CD4-positive, alpha-beta T cell treated with Interleukin-6 for 4 hours (primary cell): ENCODE results near the gene MUC6.
"Not testable (repeated sequence)": the region's sequence is repeated elsewhere in the genome, so short reads cannot be mapped to it uniquely, and the experiment has no call there.

Experiments used
- DNase-seq: peaks from one replicate; pipeline ENCODE4 v3.0.0-alpha.2; 2020; ENCODE audit warnings: mixed read lengths

MUC6 gene

DNA sequence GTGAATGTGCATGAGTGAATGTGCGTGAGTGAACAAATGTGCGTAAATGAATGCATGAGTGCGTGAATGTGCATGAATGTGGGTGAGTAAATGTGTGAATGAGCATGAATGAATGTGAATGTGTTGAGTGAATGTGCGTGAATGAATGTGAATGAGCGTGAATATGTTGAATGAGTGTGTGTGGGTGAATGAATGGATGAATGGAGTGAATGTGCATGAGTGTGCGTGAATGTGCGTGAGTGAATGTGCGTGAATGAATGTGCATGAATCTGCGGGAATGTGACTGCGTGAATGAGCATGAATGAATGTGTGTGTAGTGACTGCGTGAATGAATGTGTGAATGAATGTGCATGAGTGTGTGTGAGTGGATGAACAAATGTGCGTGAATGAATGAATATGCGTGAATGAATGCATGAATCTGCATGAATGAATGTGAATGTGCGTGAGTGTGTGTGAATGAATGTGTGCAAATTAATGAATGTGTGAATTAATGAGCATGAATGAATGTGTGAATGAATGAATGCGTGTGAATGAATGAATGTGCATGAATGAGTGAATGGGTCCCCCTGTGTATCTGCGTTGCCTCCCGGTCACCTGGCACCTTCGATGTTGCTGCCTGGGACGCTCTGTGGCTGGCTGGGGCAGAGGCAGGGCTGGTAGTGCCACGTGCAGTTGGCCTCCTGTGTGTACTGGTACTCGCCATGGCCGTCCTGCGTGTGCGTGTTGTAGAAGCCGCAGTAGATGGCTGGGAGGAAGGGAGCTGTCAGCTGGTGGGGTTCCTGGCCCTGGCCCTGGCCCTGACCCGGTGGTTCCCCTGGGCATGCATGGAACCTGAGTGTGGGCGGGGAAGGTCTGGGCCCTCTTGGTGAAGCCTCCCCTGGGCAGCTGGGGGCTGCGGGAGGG lies 13.4 kb downstream of the MUC6 start:
- no peak for DNase-seq

DNA sequence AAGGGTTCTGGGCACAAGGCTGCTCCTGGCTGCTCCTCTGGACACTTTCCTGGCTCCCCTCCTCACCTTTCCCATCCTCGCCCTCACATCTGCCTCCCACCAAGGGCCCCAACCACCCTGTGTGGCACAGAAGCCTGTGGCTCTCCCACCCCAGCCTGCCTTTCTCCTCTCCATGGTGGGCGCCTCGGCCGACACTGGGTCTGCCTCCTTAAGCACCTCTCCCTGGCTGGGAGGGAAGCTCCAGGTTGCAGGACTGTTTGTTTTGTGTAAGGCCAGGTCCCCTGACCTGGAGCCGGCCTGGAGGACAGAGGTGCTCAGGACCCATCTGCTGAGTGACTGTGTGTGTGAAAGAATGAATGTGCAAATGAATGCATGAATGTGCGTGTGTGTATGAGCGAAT lies 14.1 kb downstream of the MUC6 start:
- no peak for DNase-seq

DNA sequence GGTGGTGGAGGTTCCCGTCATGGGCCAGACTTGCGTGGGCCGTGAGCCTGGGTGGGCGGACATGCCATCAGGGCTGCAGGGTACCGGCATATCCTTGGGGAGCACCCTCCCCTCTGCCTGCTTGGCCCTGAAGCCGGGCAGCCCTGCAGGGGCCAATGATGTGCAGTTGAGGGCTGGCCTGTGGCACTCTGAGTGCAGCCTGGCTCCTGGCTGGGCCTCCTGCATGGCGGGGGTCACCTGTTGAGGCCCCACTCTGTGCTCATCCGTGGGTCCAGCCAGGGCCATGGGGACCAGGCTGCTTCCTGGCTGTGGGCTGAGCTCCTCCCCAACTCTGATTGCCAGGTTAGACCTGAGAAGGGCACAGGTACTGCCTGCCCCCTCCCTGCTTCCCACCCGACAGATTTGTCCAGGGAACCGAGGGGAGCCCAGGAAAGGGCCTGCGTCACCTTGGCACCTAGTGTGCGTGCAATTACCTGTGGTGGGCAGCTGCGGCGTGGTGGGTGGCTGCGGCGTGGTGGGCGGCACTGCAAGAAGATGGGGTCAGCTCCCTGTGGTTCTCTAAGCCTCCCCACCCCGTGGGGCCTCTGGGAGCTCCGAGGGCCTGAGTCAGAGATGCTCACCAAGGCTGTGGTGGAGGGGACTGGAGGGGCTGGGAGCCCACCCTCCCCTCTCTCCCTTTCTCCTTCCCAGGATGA lies 16.2 kb downstream of the MUC6 start:
- DNase-seq, result no peak

DNA sequence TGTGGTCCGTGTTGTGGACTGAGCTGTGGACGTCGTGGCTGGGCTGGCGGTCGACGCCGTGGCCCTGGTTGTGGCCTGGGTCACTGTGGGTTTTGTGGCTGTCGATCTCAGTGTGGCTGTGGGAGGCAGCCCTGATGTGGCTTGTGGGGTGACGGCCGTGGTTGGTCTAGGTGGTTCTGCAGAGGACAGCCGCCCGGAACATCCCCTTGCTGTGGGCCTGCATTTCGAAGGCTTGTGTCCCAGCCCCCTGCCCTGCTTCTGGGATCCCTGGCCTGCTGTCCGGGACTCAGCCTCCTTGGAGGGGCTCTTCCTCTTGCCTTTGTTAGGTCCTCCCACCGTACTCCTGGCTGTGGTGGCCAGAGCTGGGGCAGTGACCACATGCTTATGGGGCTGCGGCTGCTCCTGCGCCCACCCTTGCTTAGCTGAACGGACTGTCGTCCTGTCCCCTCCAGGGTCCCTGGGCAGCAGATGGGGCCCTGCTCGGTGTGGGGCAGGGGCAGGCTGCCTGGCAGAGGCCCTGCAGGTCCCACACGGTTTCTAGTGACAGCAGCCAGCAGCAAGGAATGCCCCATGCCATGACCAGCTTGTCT lies 17.1 kb downstream of the MUC6 start:
- no peak for DNase-seq

DNA sequence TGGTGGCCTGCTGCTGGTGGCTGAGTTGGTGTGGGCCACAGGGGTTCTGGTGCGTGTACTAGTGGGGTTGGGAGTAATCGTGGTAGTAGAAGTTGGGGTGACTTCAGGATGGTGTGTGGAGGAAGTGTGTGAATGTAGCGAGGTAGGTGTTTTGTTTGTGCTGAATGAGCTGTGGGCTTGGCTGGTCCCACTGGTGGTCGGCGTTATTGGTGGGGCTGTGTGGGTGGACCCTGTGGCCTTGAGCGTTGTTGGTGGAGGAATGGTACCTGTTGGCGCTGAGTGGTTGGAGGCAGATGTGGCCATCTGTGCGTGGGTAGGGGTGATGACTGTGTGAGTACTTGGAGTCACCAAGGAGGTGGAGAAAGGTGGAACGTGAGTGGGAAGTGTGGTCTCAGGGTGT lies 18.4 kb downstream of the MUC6 start:
- DNase-seq, result no peak

DNA sequence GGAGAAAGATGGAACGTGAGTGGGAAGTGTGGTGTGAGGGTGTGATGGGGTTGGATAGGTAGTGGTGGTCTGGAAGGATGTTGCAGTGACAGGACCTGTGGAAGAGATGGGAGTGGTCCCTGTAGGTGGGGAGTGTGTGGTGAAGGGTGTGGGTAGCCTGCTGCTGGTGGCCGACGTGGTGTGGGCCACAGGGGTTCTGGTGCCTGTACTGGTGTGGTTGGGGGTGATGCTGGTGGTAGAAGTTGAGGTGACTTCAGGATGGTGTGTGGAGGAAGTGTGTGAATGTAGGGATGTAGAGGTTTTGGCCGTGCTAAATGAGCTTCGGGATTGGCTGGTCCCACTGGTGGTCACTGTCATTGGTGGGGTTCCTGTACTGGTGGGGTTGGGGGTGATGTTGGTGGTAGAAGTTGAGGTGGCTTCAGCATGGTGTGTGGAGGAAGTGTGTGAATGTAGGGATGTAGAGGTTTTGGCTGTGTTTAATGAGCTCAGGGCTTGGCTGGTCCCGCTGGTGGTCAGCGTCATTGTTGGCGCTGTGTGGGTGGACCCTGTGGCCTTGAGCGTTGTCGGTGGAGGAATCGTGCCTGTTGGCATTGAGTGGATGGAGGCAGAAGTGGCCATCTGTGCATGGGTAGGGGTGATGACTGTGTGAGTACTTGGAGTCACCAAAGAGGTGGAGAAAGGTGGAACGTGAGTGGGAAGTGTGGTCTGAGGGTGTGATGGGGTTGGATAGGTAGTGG lies 19.1 kb downstream of the MUC6 start:
- no peak for DNase-seq

DNA sequence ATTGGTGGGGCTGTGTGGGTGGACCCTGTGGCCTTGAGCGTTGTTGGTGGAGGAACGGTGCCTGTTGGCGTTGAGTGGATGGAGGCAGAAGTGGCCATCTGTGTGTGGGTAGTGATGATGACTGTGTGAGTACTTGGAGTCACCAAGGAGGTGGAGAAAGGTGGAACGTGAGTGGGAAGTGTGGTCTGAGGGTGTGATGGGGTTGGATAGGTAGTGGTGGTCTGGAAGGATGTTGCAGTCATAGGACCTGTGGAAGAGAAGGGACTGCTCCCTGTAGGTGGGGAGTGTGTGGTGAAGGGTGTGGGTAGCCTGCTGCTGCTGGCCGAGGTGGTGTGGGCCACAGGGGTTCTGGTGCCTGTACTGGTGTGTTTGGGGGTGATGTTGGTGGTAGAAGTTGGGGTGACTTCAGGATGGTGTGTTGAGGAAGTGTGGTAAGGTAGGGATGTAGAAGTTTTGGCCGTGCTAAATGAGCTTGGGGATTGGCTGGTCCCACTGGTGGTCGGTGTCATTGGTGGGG lies 19.9 kb downstream of the MUC6 start:
- DNase-seq, result not testable (repeated sequence)

DNA sequence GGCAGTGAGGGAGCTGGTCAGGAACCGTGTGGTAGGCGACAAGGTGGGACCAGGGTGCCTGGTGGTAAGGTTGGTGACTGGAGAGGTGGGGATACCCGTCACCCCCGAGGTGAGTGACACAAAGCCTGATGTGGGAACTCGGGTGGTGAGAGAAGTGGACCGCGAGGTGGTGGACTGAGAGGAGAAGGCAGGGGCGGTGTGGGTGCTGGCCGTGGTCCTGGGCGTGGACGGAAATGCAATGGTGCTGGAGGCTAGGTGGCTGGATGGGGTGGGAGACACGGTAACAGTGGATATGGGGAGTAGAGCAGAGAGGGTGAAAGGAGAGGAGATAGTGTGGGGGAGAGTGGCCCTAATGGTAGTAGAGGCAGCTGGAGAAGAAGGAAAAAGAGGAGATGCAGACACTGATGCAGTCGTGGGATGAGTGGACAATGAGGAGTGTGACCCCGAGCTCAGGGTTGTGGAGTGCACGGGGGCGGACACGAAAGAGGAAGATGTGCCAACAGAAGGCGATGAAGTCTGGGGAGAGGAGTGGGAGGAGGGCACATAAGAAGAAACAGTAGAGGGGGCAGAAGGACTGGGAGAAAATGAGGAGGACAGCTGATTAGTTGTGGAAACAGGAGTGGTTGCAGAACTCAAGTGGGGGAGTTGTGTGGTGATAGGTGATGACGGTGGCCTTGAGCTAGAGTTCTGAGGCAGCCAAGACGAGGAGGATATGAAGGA lies 20.5 kb downstream of the MUC6 start:
- no peak for DNase-seq

DNA sequence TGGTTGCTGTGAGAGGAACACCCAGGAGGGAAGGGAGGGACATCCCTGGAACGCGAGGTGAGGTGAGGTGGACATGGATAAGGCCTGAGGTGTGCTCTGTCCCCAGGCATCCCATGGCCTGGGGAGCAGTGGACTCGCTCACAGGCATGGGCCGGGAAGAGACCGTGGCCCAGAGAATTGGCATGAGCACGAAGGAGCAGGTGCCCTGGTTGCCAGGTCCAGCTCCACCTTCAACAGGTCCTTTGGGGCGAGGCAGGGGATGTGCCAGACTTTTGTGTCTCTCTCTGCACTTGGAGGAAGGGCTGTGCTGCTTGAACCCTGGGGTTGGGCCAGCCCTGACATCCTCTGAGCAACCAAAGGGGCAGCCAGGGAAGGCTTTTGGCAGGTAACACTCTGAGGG lies 21.5 kb downstream of the MUC6 start:
- DNase-seq, result no peak

DNA sequence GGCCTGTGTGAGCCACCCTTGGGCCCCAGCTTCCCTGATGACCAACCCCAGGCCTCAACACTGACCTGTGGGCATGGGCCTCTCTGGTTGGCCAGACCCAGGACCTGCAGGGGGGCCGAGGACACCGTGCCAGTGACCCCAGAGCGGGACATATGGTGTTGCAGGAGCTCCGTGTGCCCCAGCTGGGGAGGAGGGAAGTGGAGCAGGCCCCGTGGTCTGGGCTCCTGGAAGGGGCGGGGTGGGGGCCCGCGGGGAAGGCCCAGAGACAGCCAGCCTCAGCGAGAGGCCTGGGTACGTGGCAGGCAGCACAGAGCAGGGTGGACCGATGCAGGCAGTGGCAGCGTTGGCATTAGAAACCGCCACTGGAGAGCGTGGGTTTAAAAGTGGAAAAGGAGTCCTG lies 22.2 kb downstream of the MUC6 start:
- DNase-seq, result no peak

DNA sequence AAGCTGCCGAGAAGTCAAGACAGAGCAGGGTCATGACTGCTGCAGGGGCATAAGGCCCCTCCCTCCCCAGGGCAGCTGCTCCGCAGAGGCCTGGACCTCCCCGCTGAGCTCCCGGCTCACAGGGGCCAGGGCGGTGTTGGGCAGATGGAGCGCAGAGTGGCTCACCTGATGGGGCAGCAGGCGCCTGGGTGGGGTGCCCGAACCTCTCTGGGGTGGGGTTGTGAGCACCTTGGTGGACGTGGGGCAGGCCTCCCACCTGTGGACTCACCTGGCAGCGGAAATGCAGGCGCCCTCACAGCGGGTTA lies 22.9 kb downstream of the MUC6 start:
- DNase-seq, result no peak

DNA sequence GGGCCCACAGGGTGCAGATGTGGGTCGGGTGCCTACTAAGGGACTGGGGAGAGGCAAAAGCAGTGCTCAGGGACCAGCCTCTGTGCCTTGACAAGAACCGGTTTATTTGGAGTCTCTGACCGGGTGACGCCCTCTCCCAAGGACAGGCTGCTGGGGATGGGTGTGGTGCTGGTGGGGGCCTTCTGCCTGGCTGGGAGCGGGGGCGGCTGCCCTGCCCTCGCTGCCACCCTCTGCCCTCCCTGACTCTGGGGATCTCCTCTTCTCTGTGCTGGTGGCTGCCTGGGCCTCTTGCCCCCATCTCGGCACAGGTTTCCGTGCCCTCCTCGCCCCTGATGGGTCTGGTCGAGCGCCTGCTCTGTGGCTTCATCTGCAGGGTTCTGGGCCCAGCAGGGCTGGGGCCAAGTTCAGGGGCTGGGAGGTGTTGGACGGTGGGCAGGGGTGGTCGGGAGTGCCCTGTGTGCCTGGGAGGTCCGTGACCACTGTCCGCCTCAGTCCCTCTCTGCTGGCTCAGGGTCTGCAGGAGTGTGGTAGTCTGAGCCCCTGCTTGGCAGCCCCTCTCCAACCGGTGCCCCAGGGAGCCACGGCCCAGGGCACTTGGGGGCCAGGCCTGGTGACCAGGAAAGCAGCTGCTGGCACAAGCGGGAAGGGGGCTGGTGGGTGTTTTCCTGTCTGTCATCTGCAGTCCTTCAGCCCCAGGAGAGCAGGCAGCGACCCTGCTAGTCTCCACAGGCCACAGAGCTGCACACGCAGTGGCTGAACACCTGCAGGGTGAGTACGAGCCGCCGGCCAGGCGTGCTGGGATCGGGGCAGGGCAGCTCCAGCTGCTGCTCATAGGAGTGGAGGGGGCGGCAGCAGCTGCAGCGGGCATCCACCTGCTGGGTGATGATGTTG lies 23.5 kb downstream of the MUC6 start:
- DNase-seq, result no peak

DNA sequence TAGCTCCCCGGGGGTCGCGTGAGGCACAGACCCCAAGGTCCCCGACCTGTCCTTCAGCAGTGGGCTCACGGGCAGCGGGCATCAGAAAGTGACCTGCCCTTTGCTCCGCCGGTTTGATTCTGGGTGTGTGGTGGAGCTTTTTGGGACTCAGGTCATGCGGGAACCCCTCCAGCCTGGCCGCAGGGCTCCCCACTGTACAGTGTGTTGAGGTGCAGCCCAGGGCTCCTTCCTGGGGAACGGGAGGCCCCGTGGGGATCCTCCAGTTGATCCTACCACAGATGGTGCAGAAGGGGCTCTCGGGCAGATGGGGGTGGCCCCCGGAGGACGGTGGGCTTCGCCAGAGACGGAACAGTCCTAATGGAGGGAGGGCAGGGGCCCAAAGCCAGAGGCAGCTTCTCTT lies 24.2 kb downstream of the MUC6 start:
- no peak for DNase-seq

DNA sequence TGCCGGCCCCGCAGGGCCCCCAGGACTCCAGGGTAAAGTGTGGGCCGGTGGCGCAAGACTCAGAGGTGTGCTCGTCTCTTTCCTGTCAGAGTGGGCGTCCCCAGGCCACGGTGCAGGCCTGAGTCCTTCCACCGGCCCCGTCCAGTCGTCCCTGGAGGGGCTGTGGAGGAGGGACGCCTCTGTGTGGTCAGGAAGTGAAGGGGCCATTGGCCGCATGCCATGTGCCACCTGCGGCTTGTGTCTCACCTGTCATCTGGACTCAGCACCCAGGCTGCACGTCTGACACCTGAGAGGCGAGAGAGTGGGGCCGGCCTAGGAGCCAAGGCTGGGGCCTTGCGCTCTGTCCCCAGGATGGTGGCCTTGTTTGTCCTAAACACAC lies 25.2 kb downstream of the MUC6 start:
- DNase-seq, result no peak

DNA sequence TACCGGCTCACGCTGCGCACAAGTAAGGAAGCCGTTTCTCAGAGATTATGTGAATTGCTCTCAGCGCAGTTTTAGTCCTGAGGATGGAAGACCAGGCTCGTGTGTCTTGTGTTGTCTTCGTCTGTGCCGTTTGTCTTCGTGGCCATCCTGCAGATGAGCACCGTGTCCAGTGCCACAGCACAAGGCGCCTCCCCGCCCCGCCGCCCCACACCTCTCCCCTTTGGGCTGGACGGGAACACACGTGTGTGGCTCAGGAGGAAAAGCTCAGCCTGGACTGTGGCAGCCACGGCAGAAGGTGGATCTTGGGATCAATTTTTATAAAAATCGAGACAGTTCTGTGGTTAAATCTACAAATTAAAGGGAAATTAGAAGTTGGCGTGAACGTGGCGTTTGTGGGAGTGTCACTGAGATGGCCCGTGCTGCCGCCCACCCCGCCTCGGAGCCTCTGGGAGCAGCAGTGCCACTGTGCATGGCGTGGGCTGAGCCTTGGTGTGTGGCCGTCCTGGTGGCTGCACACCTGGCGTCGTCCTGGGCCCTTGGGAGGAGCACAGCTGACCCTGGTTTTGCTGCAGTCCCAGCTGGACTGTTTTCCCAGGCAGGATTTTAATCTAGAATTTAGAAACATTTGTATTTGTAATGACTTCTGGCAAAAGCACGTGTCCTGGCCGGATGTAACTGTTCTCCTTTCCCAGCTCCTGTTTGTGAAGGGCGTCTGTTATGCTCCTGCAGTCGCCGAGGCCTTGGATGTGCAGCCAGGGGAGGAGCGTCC lies 25.8 kb downstream of the MUC6 start:
- no peak for DNase-seq

DNA sequence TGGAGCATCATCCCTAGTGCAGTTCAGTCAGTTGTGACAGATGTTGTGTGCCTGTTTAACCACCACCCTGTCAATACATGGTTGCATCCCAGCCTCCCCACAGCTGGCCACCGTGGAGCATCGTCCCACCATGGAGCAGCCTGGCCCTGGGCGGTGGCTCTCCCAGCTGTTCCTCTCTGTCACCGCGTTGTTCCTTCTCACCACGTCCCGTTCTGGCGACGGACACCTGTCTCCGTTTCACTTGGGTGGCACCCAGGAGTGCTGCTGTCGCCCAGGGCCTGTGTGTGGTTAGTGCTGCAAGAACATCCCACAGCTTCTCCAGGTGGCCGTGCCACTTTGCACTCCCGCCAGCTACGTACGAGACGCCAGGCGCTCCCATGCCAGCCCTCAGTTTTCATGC lies 26.5 kb downstream of the MUC6 start:
- no peak for DNase-seq

DNA sequence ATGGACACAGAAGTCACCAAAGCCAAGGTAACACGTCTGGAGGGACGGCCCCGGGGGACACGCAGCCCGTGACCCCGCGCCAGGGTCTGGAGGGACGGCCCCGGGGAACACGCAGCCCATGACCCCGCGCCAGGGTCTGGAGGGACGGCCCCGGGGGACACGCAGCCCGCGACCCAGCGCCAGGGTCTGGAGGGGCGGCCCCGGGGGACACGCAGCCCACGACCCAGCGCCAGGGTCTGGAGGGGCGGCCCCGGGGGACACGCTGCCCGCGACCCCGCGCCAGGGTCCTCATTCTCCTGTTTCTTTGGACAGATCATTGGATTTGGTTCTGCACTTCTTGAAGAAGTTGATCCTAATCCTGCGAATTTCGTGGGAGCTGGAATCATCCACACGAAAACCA lies 27.1 kb downstream of the MUC6 start:
- DNase-seq, result no peak

DNA sequence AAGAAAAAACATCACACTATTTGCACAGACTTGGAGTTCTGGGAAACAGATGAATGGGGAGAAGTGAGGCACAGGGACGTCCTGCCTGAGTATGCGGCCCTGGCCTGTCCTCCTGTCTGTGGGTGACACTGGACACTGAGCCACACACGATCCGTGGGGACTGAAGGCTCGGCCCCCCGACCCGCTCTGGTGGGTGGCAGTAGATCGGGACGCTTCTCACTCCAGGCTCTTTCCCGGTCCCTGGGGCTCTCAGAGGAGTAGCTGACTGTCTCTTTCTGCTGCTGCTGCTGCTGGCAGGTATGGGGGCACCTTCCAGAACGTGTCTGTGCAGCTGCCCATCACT lies 27.7 kb downstream of the MUC6 start:
- DNase-seq, result no peak

DNA sequence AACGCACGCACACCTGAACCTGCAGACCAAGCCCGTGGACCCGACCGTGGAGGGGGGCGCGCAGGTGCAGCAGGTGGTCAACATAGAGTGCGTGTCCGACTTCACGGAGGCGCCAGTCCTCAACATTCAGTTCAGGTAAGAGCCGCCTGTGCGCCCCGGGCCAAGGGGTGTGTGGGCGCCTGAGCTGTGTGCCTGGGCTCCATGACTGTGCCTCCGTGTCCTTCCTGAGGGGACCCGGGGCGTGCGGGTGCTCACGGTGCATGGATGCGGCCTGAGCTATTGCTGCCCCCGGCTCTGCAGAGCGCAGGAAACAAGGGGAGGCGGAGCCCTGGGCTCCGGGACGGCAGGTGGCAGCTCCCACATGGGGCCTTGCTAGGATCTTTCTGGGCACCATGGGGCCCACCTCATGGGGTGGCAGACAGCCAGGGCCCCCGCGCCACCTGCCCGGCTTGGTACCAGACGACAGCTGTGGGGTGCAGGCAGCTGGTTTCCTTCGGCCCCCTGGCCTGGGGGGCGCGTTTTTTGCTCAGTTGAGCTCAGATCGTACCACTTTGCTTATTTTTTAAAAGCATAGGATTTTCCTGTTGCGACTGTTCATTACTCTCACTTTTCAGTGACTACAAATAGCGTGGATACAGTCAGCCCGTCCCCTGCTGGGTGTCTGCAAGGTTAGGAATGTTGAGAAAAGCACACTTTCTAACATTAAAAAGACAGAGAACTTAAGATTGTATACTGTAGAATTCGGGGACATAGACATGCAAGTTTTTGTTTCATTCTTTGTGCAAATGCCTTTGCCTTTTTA lies 28.3 kb downstream of the MUC6 start:
- no peak for DNase-seq

DNA sequence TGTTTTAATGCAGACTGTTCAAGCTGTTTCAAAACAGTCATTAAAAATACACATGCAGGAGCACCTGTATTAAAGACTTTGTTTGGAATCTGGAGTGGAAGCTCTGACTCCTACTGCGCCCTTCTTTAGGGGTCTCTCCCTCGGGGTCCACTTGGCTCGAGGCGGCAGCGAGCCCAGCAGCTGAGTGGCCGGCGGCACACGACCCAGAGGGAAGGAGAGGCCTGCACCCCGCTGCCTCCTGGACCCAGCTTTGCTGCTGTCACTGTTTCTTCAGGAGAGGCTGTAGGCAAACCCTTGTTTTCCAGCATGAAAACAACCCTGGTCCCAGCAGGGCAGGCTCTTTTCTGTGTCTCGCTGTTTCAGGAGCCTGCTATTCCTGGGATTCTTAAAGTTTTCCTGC lies 29.2 kb downstream of the MUC6 start:
- DNase-seq, result no peak
